HepG2 (cell line): ENCODE data around the gene TRIO. TPM values are rescaled to one million over a fixed set of nuclear protein-coding genes. Genes with fewer than 3 reads are reported as not detected.

ENCODE experiments used
- ATF4 ChIP-seq, 2 experiments: fragments of 450-650 bp in 1 of 2; sonication (generic) in 1 of 2; formaldehyde crosslinking; IDR thresholded peaks; 2 replicates each; pipeline versions ENCODE4 v1.5.0 to v1.8.0; 2020 to 2022; ENCODE audit warnings: mild to moderate bottlenecking in 1 of 2, missing genetic modification reagents in 1 of 2
- GTF3A ChIP-seq: sonication (generic); formaldehyde crosslinking; conservative IDR thresholded peaks from 2 replicates; pipeline ENCODE4 v1.4.0; 2020; ENCODE audit warnings: mild to moderate bottlenecking, missing genetic modification reagents
- ISL2 ChIP-seq: sonication (generic); formaldehyde crosslinking; IDR thresholded peaks from 2 replicates; pipeline ENCODE4 v1.5.0; 2020; ENCODE audit warnings: missing genetic modification reagents
- KLF16 ChIP-seq, 2 experiments: sonication (generic) in 1 of 2; formaldehyde crosslinking in 1 of 2; IDR thresholded peaks; 2 replicates each; pipeline versions ENCODE4 v1.6.1 to v1.8.0; 2016 to 2023; ENCODE audit warnings: missing genetic modification reagents in 2 of 2, missing compliant biosample characterization in 1 of 2
- MTF1 ChIP-seq: sonication (generic); formaldehyde crosslinking; IDR thresholded peaks from 2 replicates; pipeline ENCODE4 v1.5.0; 2020; ENCODE audit warnings: missing genetic modification reagents
- NR3C1 ChIP-seq: sonication (generic); formaldehyde crosslinking; IDR thresholded peaks from 2 replicates; pipeline ENCODE4 v1.4.0; 2020; ENCODE audit warnings: missing genetic modification reagents
- POGK ChIP-seq: sonication (generic); formaldehyde crosslinking; conservative IDR thresholded peaks from 2 replicates; pipeline ENCODE4 v1.8.0; 2022; ENCODE audit warnings: mild to moderate bottlenecking, moderate library complexity, missing genetic modification reagents
- ZBTB21 ChIP-seq: sonication (generic); formaldehyde crosslinking; IDR thresholded peaks from 2 replicates; pipeline ENCODE4 v1.4.0; 2020; ENCODE audit warnings: missing genetic modification reagents
- ZFP82 ChIP-seq: sonication (generic); formaldehyde crosslinking; IDR thresholded peaks from 2 replicates; pipeline ENCODE4 v1.5.1; 2020; ENCODE audit warnings: mild to moderate bottlenecking, missing genetic modification reagents, borderline replicate concordance
- ZNF136 ChIP-seq: sonication (generic); formaldehyde crosslinking; IDR thresholded peaks from 2 replicates; pipeline ENCODE4 v1.8.1; 2022; ENCODE audit warnings: low read depth, mild to moderate bottlenecking, moderate library complexity, missing genetic modification reagents
- ZNF264 ChIP-seq: sonication (generic); formaldehyde crosslinking; IDR thresholded peaks from 2 replicates; pipeline ENCODE4 v1.4.0; 2020; ENCODE audit warnings: missing genetic modification reagents
- ZNF460 ChIP-seq: sonication (generic); formaldehyde crosslinking; IDR thresholded peaks from 2 replicates; pipeline ENCODE4 v1.5.1; 2020; ENCODE audit warnings: missing genetic modification reagents, mild to moderate bottlenecking, borderline replicate concordance
- ZNF496 ChIP-seq: sonication (generic); formaldehyde crosslinking; IDR thresholded peaks from 2 replicates; pipeline ENCODE4 v1.8.1; 2023; ENCODE audit warnings: mild to moderate bottlenecking, moderate library complexity, missing genetic modification reagents; ENCODE audit not compliant: insufficient replicate concordance
- ZNF501 ChIP-seq: sonication (generic); formaldehyde crosslinking; IDR thresholded peaks from 2 replicates; pipeline ENCODE4 v1.5.1; 2020; ENCODE audit warnings: mild to moderate bottlenecking, moderate library complexity, missing genetic modification reagents
- ZNF546 ChIP-seq: sonication (generic); formaldehyde crosslinking; conservative IDR thresholded peaks from 2 replicates; pipeline ENCODE4 v1.8.1; 2023; ENCODE audit warnings: mild to moderate bottlenecking, missing genetic modification reagents
- ZNF574 ChIP-seq: sonication (generic); formaldehyde crosslinking; IDR thresholded peaks from 2 replicates; pipeline ENCODE4 v1.4.0; 2020; ENCODE audit warnings: missing genetic modification reagents
- ZNF674 ChIP-seq: sonication (generic); formaldehyde crosslinking; IDR thresholded peaks from 2 replicates; pipeline ENCODE4 v1.5.0; 2020; ENCODE audit warnings: low read depth, mild to moderate bottlenecking, missing genetic modification reagents
- ZNF704 ChIP-seq: sonication (generic); formaldehyde crosslinking; IDR thresholded peaks from 2 replicates; pipeline ENCODE4 v1.8.1; 2023; ENCODE audit warnings: mild to moderate bottlenecking, inconsistent platforms, moderate library complexity, missing genetic modification reagents, borderline replicate concordance
- polyA plus RNA-seq, 8 experiments: library from polyadenylated mRNA; depleted of rRNA in 3 of 8; stranded (reverse) in 7 of 8; unstranded in 1 of 8; fragments of >200 nt; fragmentation: Illumina TruSeq in 4 of 8; extraction: Trizol in 4 of 8; gene quantifications; 2 replicates each; pipeline versions ENCODE4 v1.2.1 to v1.2.3, GENCODE V29; 2011 to 2016; ENCODE audit warnings: low read depth in 4 of 8, missing spikeins in 1 of 8, mixed read lengths in 1 of 8; ENCODE audit not compliant: insufficient read depth in 1 of 8
- total RNA-seq, 5 experiments: library from RNA; depleted of rRNA; stranded (reverse); fragments of >200 nt; fragmentation: Illumina TruSeq; extraction: Trizol; gene quantifications; 2 replicates each; pipeline ENCODE4 v1.2.3, GENCODE V29; 2016; ENCODE audit warnings: low read depth in 1 of 5

Gene TRIO
- total and polyA plus RNA-seq, 2 of the 13 experiments (the other 11 are each of a cell fraction or from before 2014, with no cell fraction given) = 45.2 to 45.9 TPM

- TF ChIP-seq ATF4 (CRISPR knock-in tag; IDR thresholded peaks at IDR 0.05) = no peak
- no peak for TF ChIP-seq GTF3A
- no peak for TF ChIP-seq ZNF546
- no peak for TF ChIP-seq ZNF496 (CRISPR knock-in tag)
- no peak for TF ChIP-seq ZBTB21 (CRISPR knock-in tag)
- TF ChIP-seq ZNF501 = no peak
- no peak for TF ChIP-seq KLF16 (CRISPR knock-in tag; IDR thresholded peaks at IDR 0.05)
- no peak for TF ChIP-seq MTF1
- TF ChIP-seq ISL2 (CRISPR knock-in tag) = no peak; the same call in 1 of the 2 replicates
- TF ChIP-seq ZNF460 (CRISPR knock-in tag) = no peak
- TF ChIP-seq NR3C1 (CRISPR knock-in tag) = no peak
- 0 out of 2 replicates have a peak, but pooled peaks have one; percentile 16 for TF ChIP-seq ZNF574 (CRISPR knock-in tag)
- no peak for TF ChIP-seq ZNF704 (CRISPR knock-in tag)
- no peak for TF ChIP-seq ZNF136
- TF ChIP-seq ZNF264 (CRISPR knock-in tag) = peak; percentile 36; the same call in 1 of the 2 replicates
- no peak for TF ChIP-seq ZFP82
- 0 out of 2 replicates have a peak, but pooled peaks have one; percentile 24 for TF ChIP-seq POGK (CRISPR knock-in tag)
- no peak for TF ChIP-seq ZNF674 (CRISPR knock-in tag)
These were observed 70.9 kb downstream of the TRIO start (continued) for GRCh38 chr5:14213813-14214585.
